HG02981 (cell line): ENCODE results near the gene ORAI3.

Experiments used
- ATAC-seq: cut with Tn5 transposase; IDR thresholded peaks from one replicate; pipeline ENCODE4 v1.9.1; 2021; ENCODE audit warnings: mild to moderate bottlenecking, moderate library complexity; ENCODE audit not compliant: unreplicated experiment

Gene ORAI3

GRCh38 chr16:30946671-30947540 lies 2.0 kb upstream of the ORAI3 start:
- ATAC-seq: no peak

DNA sequence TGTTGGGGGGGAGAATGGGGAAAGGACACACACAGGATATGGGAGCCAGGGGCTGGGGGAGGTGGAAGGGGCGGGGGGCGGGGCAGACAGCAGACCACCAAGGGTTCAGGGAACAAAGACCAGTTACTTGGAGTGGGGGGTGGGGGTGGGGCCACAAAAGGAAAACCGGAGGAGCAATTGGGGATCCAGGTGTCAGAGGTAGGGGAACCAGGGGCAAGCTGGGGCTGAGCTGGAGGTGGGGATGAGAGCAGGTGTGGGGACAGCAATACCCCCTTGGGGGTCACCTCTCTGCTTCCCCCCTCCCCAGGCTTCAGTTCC lies 1.4 kb upstream of the ORAI3 start:
- no peak for ATAC-seq

DNA sequence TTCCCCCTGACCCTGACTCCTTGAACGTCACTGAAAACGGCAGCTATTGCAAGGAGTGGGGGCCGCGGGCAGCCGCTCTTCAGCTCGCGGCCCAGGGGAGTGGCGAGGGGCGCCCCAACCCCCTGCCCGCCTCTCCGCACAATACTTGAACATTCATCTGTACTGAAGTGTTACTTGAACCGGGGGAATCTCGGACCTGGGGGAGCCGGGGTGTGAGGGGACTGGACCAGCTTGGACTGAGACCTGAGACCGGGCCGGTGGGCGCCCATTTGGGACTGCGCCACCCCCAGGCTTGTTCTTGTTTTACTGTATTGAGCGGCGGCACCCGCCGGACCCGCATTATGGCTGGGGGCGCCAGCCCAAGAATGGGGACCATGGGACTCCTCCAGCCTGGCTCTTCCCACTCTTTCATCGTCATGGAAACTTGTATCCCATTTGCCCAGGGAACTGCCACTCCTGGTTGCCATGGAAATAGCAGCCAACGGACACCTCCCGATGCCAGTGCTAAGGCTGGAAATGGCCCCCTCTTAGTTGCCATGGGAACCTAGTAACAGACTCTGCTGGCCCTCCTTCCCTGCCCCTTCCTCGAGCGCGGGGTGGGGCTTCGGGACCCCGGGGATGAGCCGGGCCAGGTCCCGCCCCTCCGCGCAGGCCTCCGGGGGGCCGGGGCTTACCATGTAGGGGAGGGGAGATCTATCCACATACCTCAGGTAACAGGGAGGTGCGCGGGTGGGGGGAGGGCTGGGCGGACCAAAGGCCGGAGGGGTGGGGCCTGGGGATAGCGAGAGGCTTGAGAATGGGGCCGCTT lies 805 bp upstream of the ORAI3 start:
- ATAC-seq: no peak

GRCh38 chr16:30949650-30950515 lies 1.0 kb downstream of the ORAI3 start:
- ATAC-seq: peak; percentile 42

DNA sequence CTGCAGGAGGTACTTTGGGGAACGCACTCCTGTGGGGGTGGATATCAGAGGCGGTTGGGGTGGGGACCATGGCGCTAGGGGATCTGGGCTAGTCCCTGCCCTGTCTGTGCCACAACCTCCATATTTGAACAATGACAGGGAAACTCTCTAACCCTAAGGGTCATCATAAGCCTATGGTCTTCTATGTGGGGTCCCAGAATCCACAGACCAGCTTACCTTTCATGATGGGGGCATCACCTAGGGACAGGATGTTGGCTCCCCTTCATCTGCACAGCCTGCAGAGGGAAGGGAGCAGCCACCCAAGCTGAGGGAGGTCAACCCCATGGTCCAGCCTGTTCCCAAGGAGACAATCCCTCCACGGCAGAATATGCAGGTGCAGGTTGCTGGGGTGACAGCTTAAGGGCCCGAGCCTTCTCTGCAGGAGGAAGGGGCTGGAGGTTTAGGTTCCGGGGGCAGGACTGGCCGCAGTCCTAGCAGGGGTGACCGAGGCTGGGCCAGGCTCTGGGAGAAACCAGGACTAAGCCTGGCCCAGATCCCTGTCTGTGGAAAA lies 1.7 kb downstream of the ORAI3 start:
- no peak for ATAC-seq

GRCh38 chr16:30951193-30951592 lies 2.3 kb downstream of the ORAI3 start:
- no peak for ATAC-seq

DNA sequence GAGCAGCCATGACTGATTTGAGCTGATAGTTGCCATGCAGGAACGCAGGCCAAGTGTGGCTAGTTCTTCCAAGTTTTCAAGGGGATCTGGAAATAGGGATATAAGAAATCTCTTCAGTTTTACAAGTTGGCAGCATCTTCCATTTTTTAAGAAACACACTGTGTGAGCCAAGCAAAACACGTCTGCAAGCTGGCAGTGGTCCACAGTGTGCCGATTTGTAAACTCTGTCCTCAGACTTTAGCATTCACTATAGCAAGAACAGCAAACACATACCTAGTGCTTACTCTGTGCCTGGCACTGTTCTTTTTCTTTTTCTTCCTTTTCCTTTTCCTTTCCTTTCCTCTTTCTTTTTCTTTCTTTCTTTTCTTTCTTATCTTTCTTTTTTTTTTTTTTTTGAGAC lies 2.9 kb downstream of the ORAI3 start:
- ATAC-seq: no peak

- no peak for ATAC-seq
Observed at GRCh38 chr16:30953111-30953510, 4.2 kb downstream of the ORAI3 start.

DNA sequence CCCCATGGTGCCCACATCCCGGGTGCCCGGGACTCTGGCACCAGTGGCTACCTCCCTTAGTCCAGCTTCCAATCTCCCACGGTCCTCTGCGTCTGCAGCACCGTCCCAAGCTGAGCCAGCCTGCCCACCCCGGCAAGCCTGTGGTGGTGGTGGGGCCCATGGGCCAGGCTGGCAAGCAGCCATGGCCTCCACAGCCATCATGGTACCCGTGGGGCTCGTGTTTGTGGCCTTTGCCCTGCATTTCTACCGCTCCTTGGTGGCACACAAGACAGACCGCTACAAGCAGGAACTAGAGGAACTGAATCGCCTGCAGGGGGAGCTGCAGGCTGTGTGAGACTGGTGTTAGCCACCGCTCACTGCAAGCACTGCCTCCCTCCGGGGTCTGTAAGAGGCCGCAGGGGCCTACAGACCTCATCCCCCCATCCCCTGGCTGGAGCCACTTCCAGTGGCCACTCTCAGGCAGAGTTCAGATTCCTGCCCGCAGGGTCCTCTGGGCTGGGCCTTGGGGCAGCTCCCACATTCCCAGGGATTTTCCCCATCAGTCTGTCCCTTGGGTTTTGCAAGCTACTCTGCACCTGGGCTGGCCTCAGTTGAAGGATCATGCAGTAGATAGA lies 4.8 kb downstream of the ORAI3 start:
- no peak for ATAC-seq

DNA sequence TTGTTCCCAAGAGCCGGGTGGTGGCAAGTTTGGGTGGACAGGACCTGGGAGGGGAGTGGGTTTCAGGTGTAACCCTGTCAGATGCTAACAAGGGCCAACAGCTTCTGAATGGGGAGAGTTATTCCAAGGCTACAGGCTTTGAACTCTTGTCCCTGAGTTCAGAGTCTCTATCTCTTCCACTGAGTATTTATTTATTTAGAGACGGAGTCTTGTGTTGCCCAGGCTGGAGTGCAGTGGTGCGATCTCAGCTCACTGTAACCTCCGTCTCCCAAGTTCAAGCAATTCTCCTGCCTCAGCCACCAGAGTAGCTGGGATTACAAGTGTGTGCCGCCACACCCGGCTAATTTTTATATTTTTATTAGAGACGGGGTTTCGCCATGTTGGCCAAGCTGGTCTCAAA lies 6.1 kb downstream of the ORAI3 start:
- ATAC-seq: no peak

DNA sequence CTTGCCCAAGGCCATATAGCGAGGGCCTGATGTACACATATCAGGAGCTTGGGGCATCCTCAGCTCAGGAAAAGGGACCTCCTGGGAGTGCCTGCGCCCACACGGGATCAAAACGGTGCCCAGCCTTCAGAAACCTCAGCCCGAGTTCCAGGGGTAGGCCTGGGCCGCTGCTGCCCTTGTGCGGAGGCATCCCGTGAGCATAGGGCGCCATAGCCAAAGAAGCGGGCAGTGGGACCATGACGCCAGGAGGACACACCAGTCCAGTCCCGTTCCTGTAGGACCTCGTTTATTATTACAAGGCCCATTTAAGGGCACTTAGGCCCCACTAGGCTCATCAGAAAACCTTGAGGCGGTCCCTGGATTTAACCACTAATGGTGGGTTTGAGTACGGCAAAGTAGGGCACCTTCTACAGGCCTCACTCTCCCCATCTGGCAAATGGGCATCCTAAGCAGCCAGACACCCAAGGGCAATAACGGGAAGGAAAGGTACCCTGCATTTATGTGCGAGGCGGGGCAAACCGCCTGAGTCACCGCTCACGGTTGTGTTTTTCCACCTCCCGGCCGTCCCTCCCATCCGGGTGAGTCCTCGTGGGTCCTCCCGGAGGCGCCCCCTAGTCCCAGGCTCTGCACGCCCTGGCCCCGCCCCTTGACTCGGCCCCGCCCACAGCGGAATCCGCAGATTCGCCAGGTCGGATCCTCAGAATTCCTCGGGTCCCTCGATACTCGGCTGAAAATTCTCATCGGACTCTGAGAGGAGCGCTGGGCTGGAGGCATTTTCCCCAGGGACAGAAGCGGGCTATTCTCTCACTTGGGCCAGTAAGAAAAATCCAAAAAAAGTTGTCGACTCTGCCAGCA lies 8.0 kb downstream of the ORAI3 start:
- ATAC-seq: peak; percentile 38

GRCh38 chr16:30957456-30958174 lies 8.7 kb downstream of the ORAI3 start, which contains the start of gene SETD1A:
Gene SETD1A, plus strand, starts transcription at chr16:30957754. Its CDS starts 978 bp downstream, at chr16:30958732.
- ATAC-seq: peak; percentile 65

- peak; percentile 26 for ATAC-seq
Observed at GRCh38 chr16:30958175-30959079, 9.6 kb downstream of the ORAI3 start.

DNA sequence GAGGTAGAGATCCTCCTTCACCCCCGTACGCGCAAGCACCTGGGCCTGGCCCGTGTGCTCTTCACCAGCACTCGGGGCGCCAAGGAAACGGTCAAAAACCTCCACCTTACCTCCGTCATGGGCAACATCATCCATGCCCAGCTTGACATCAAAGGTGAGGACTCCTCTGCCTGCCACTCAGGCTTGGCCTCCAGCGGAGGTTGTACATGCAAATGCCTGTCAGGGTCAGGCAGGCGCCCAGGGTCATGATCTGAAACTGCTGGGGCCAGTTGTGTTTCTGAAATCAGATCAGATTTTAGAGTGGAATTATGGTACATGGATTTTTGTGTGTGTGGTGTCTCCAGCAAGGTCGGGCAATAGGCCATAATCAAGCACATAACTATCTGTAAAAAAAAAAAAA lies 12.5 kb downstream of the ORAI3 start:
- ATAC-seq: no peak

GRCh38 chr16:30963925-30964511 lies 15.2 kb downstream of the ORAI3 start:
- no peak for ATAC-seq

DNA sequence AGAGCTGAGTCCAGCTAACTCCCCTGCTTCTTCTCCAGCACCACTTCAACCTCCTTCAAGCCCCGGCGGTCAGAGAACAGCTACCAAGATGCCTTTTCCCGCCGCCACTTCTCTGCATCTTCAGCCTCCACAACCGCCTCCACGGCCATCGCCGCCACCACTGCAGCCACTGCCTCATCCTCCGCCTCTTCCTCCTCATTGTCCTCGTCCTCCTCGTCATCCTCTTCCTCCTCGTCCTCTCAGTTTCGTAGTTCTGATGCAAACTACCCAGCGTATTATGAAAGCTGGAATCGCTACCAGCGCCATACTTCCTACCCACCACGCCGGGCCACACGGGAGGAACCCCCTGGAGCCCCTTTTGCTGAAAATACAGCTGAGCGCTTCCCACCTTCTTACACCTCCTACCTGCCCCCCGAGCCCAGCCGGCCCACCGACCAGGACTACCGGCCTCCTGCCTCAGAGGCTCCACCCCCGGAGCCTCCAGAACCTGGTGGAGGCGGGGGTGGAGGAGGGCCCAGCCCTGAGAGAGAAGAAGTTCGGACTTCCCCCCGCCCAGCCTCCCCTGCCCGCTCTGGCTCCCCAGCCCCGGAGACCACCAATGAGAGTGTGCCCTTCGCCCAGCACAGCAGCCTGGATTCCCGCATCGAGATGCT lies 15.8 kb downstream of the ORAI3 start:
- ATAC-seq: no peak

DNA sequence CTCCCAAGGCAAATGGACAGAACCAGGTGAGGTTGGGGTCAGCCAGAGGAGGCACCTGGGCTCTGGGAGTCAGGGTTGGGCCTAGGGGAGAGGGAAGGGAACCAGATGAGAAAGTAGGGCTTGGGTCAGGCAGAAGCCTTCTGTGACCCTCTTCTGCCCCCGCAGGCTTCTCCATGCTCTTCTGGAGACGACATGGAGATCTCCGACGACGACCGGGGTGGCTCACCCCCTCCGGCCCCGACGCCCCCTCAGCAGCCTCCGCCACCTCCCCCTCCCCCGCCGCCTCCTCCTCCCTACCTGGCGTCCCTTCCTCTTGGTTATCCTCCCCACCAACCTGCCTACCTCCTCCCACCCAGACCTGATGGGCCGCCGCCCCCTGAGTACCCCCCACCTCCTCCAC lies 16.6 kb downstream of the ORAI3 start:
- ATAC-seq: no peak
